CD4-positive, alpha-beta T cell (primary cell): ENCODE measurements around the gene CERT1. TPM values are rescaled to one million over a fixed set of nuclear protein-coding genes. Genes with fewer than 3 reads are reported as not detected.

Experiments used
- ATAC-seq: fragments of 200-7000 bp; cut with Tn5 transposase; one replicate; pipeline ENCODE4 v1.10.0; 2022; ENCODE audit warnings: mild to moderate bottlenecking; ENCODE audit not compliant: poor library complexity
- CTCF ChIA-PET: fragments of 350-600 bp; sonication (Branson Sonifier 250); formaldehyde crosslinking; loops from one replicate; lab custom pipeline; 2021; ENCODE audit warnings: antibody characterized with exemption, inconsistent platforms; lab: Charles Lee
- POLR2A ChIA-PET: fragments of 350-600 bp; sonication (Branson Sonifier 250); formaldehyde crosslinking; loops from one replicate; lab custom pipeline; 2021; ENCODE audit warnings: antibody characterized with exemption, inconsistent platforms; lab: Charles Lee
- DNase-seq, 14 experiments: peaks; one replicate each; pipeline ENCODE4 v3.0.0-alpha.2; 2013 to 2020; ENCODE audit warnings: mixed read lengths in 2 of 14
- H3K27ac ChIP-seq, 2 donors: one replicate each; pipeline versions ENCODE4 v1.5.1 to v1.7.0; 2013; ENCODE audit warnings: low read length in 2 of 2, low read depth in 1 of 2, mild to moderate bottlenecking in 1 of 2
- H3K27me3 ChIP-seq, 2 experiments: 1 replicate in 1 of 2; 2 replicates in 1 of 2; pipeline versions ENCODE4 v1.6.1 to v1.7.0; 2013; ENCODE audit warnings: low read length in 2 of 2, control low read depth in 1 of 2, mild to moderate bottlenecking in 1 of 2, moderate library complexity in 1 of 2; ENCODE audit not compliant: insufficient read depth in 2 of 2, control insufficient read depth in 1 of 2
- H3K36me3 ChIP-seq: one replicate; pipeline ENCODE4 v1.6.1; 2013; ENCODE audit warnings: low read length, control low read depth; ENCODE audit not compliant: insufficient read depth
- H3K4me1 ChIP-seq: one replicate; pipeline ENCODE4 v1.6.1; 2013; ENCODE audit warnings: low read length, control low read depth; ENCODE audit not compliant: insufficient read depth
- H3K4me3 ChIP-seq: one replicate; pipeline ENCODE4 v1.5.1; 2013; ENCODE audit warnings: mild to moderate bottlenecking, low read length, moderate library complexity
- H3K9me3 ChIP-seq, 2 experiments: 1 replicate in 1 of 2; 2 replicates in 1 of 2; pipeline versions ENCODE4 v1.6.1 to v1.7.0; 2013; ENCODE audit warnings: low read length in 2 of 2, mild to moderate bottlenecking in 2 of 2, control low read depth in 1 of 2, moderate library complexity in 1 of 2; ENCODE audit not compliant: control insufficient read depth in 1 of 2, insufficient read depth in 1 of 2
- H3K27ac Mint-ChIP-seq: one replicate; pipeline ENCODE4 v1.8.0; 2020; ENCODE audit warnings: mixed read lengths
- H3K27me3 Mint-ChIP-seq: one replicate; pipeline ENCODE4 v1.8.0; 2021; ENCODE audit warnings: mixed read lengths
- H3K36me3 Mint-ChIP-seq: one replicate; pipeline ENCODE4 v1.8.0; 2021; ENCODE audit warnings: low read depth, mixed read lengths
- H3K4me1 Mint-ChIP-seq: one replicate; pipeline ENCODE4 v1.8.0; 2021; ENCODE audit warnings: low read depth, mixed read lengths
- H3K4me3 Mint-ChIP-seq: one replicate; pipeline ENCODE4 v1.8.0; 2020; ENCODE audit warnings: mild to moderate bottlenecking, mixed read lengths
- H3K9me3 Mint-ChIP-seq: one replicate; pipeline ENCODE4 v1.8.0; 2020; ENCODE audit warnings: mixed read lengths
- CTCF ChIP-seq: fragments of 200-600 bp; IDR thresholded peaks from one replicate; pipeline ENCODE4 v1.8.0; 2022; ENCODE audit warnings: antibody characterized with exemption, mild to moderate bottlenecking
- intact Hi-C, 2 experiments: fragments of 100-400 bp; cut with DNase I in 1 of 2; cut with micrococcal nuclease in 1 of 2; formaldehyde crosslinking; loops; one replicate each; pipeline versions ENCODE4 v1.15.1 to v1.9.0; 2023 to 2025; cut with DNase I, micrococcal nuclease
- total RNA-seq, 174 experiments: library from RNA in 2 of 174; stranded (reverse) in 2 of 174; gene quantifications; one replicate each; pipeline ENCODE4 v1.2.3 and lab custom pipeline; 2021 to 2026

Gene CERT1
- total RNA-seq, 2 experiments from 2014 or later: 26.5 to 28.7 TPM

GRCh38 chr5:75341934-75342333 lies 169.5 kb downstream of the CERT1 start:
- Mint-ChIP-seq H3K36me3 (peaks cover 32% of the 10 kb centered on the region), H3K4me1 (peaks cover 46% of the 10 kb centered on the region), H3K27me3 (no peaks in the 10 kb centered on the region), H3K9me3 (no peaks in the 10 kb centered on the region), H3K4me3 (no peak overlapping the region), H3K27ac (no peak overlapping the region)
- Histone ChIP-seq H3K36me3 (peaks cover 27% of the 10 kb centered on the region), H3K9me3 (no peaks in the 10 kb centered on the region), H3K4me3 (no peak overlapping the region), H3K4me1 (no peaks in the 10 kb centered on the region), H3K27me3 (no peaks in the 10 kb centered on the region), H3K27ac (no peak overlapping the region)
- no peak for TF ChIP-seq CTCF
- no peak for ATAC-seq
- ChIA-PET POLR2A (no interaction called here), CTCF (interaction anchor here (1.4 kb wide), 1 partner anchor 11 kb away, joined by 3 read pairs; no protein-coding TSS in a partner anchor)
- intact Hi-C loops: loop anchor here (10.0 kb wide), 2 partner anchors 343 to 577 kb away; partner anchors contain the start of genes GFM2 (in 1 of the 2) and NSA2 (in 1 of the 2)
- no peak for DNase-seq

- Histone ChIP-seq H3K4me3 (no peak overlapping the region), H3K4me1 (peaks cover 5% of the 10 kb centered on the region), H3K27ac (no peak overlapping the region), H3K36me3 (peaks cover 18% of the 10 kb centered on the region), H3K9me3 (no peaks in the 10 kb centered on the region), H3K27me3 (no peaks in the 10 kb centered on the region)
- ChIA-PET POLR2A (interaction anchor here (0.6 kb wide), 1 partner anchor 699 kb away, joined by 4 read pairs; no protein-coding TSS in a partner anchor), CTCF (interaction anchor here (1.0 to 1.4 kb wide), 2 partner anchors 12 to 104 kb away, joined by 3 read pairs; partner anchors contain the start of gene ANKRD31)
- intact Hi-C loops: loop anchor here (10.0 kb wide), 2 partner anchors 344 to 576 kb away; partner anchors contain the start of genes GFM2 (in 1 of the 2) and NSA2 (in 1 of the 2)
- Mint-ChIP-seq H3K4me1 (peaks cover 46% of the 10 kb centered on the region), H3K4me3 (peak overlapping the region; percentile 3), H3K27me3 (no peaks in the 10 kb centered on the region), H3K36me3 (peaks cover 24% of the 10 kb centered on the region), H3K27ac (no peak overlapping the region), H3K9me3 (no peaks in the 10 kb centered on the region)
- DNase-seq: no peak
- ATAC-seq: no peak
- TF ChIP-seq CTCF: no peak
Measured at GRCh38 chr5:75340714-75341478, 170.5 kb downstream of the CERT1 start.

- Histone ChIP-seq H3K4me3 (no peak overlapping the region), H3K27ac (no peak overlapping the region), H3K36me3 (peaks cover 5% of the 10 kb centered on the region), H3K9me3 (no peaks in the 10 kb centered on the region), H3K4me1 (peaks cover 5% of the 10 kb centered on the region), H3K27me3 (no peaks in the 10 kb centered on the region)
- DNase-seq: no peak
- Mint-ChIP-seq H3K27ac (no peak overlapping the region), H3K4me3 (no peak overlapping the region), H3K9me3 (no peaks in the 10 kb centered on the region), H3K36me3 (peaks cover 5% of the 10 kb centered on the region), H3K27me3 (no peaks in the 10 kb centered on the region), H3K4me1 (peaks cover 46% of the 10 kb centered on the region)
- ATAC-seq: no peak
- POLR2A ChIA-PET: no interaction called here
- CTCF ChIA-PET: interaction anchor here (0.7 kb wide), 1 partner anchor 16 kb away, joined by 3 read pairs; no protein-coding TSS in a partner anchor
- TF ChIP-seq CTCF: no peak
- intact Hi-C loops: loop anchor here (5.0 to 10.0 kb wide), 6 partner anchors 101 to 1774 kb away; partner anchors contain the start of genes ANKRA2 (in 1 of the 2), ANKRD31 (in 1 of the 2), GFM2 (in 1 of the 2) and NSA2 (in 1 of the 2)
Measured at GRCh38 chr5:75338408-75338807, 173.0 kb downstream of the CERT1 start.
